K562 (cell line): ENCODE measurements around the gene IFNA21.

ENCODE experiments used
- BACH1 ChIP-seq: fragments of 200-800 bp; sonication (Bioruptor generic); IDR thresholded peaks from 2 replicates; pipeline ENCODE4 v1.6.1; 2016; ENCODE audit warnings: missing genetic modification characterization, missing compliant biosample characterization
- BCLAF1 ChIP-seq, 2 experiments: fragments of 450-650 bp in 1 of 2; IDR thresholded peaks; 2 replicates each; pipeline ENCODE4 v1.6.1; 2011 to 2017; ENCODE audit warnings: low read depth in 2 of 2, antibody characterized with exemption in 1 of 2, borderline replicate concordance in 1 of 2, low read length in 1 of 2, mild to moderate bottlenecking in 1 of 2, mixed read lengths in 1 of 2; ENCODE audit not compliant: control insufficient read depth in 1 of 2
- CTCF ChIP-seq, 3 experiments: IDR thresholded peaks in 2 of 3; conservative IDR thresholded peaks in 1 of 3; 2 replicates each; pipeline ENCODE4 v1.5.1; 2011 to 2012; ENCODE audit warnings: low read length in 3 of 3, mild to moderate bottlenecking in 3 of 3, control low read depth in 2 of 3, improper control_type of control experiment in 1 of 3, inconsistent platforms in 1 of 3, low read depth in 1 of 3, mixed read lengths in 1 of 3, moderate library complexity in 1 of 3; ENCODE audit not compliant: insufficient read depth in 2 of 3
- EP300 ChIP-seq: IDR thresholded peaks from 2 replicates; pipeline ENCODE4 v1.6.1; 2012; ENCODE audit warnings: low read length, improper control_type of control experiment
- FIP1L1 ChIP-seq: fragments of 200-400 bp; formaldehyde crosslinking; IDR thresholded peaks from 2 replicates; pipeline ENCODE4 v1.6.1; 2018; ENCODE audit warnings: mild to moderate bottlenecking, low read depth, low read length; ENCODE audit not compliant: poor library complexity, severe bottlenecking
- HNRNPK ChIP-seq: fragments of 200-400 bp; formaldehyde crosslinking; IDR thresholded peaks from one replicate; pipeline ENCODE4 v1.6.1; 2018; ENCODE audit warnings: mild to moderate bottlenecking, low read depth, low read length; ENCODE audit not compliant: poor library complexity, severe bottlenecking
- HNRNPUL1 ChIP-seq: fragments of 200-400 bp; formaldehyde crosslinking; IDR thresholded peaks from 2 replicates; pipeline ENCODE4 v1.6.1; 2017; ENCODE audit warnings: low read length
- KAT2B ChIP-seq: IDR thresholded peaks from one replicate; pipeline ENCODE4 v1.6.1; 2012; ENCODE audit warnings: low read depth, mild to moderate bottlenecking, control low read depth, inconsistent platforms, low read length, moderate library complexity
- KLF6 ChIP-seq: fragments of 250-450 bp; sonication (Bioruptor Pico); IDR thresholded peaks from 2 replicates; pipeline ENCODE4 v1.4.0; 2020; ENCODE audit warnings: mild to moderate bottlenecking, moderate library complexity, borderline replicate concordance
- MAZ ChIP-seq, 2 experiments: fragments of 450-650 bp in 1 of 2; sonication (generic) in 1 of 2; formaldehyde crosslinking; IDR thresholded peaks in 1 of 2; conservative IDR thresholded peaks in 1 of 2; 2 replicates each; pipeline versions ENCODE4 v1.4.0 to v1.5.0; 2020; ENCODE audit warnings: mild to moderate bottlenecking in 1 of 2, missing genetic modification reagents in 1 of 2
- SAP30 ChIP-seq: fragments of 200-600 bp; sonication (generic); IDR thresholded peaks from 2 replicates; pipeline ENCODE4 v1.6.1; 2012; ENCODE audit warnings: borderline replicate concordance, low read depth, mild to moderate bottlenecking, moderate library complexity, low read length, control low read depth, inconsistent platforms; ENCODE audit not compliant: insufficient read depth, poor library complexity, severe bottlenecking
- TEAD1 ChIP-seq, 2 experiments: fragments of 450-650 bp in 1 of 2; sonication (generic) in 1 of 2; formaldehyde crosslinking; IDR thresholded peaks; 2 replicates each; pipeline versions ENCODE4 v1.4.0 to v1.8.0; 2020 to 2022; ENCODE audit warnings: mild to moderate bottlenecking in 2 of 2, missing genetic modification reagents in 1 of 2
- TF ChIP-seq, protein P1 (sequence below): sonication (generic); formaldehyde crosslinking; IDR thresholded peaks from 2 replicates; pipeline ENCODE4 v1.9.0; 2022; ENCODE audit warnings: mild to moderate bottlenecking, missing genetic modification reagents

GRCh38 chr9:21121595-21122251, 44.7 kb downstream of the IFNA21 start:
- no peak for TF ChIP-seq BCLAF1 (IDR thresholded peaks at IDR 0.05; ENCODE audit: borderline replicate concordance in 1 of 2, control insufficient read depth in 1 of 2, low read depth in 2 of 2, low read length in 1 of 2)
- TF ChIP-seq EP300, result no peak
- no peak for TF ChIP-seq HNRNPUL1
- no peak for TF ChIP-seq SAP30
- TF ChIP-seq BACH1 (tag), result no peak
- TF ChIP-seq MAZ (CRISPR knock-in tag; conservative IDR thresholded peaks at IDR 0.05 in 1 of 2, IDR thresholded peaks at IDR 0.05 in 1 of 2), result no peak
- TF ChIP-seq CTCF (IDR thresholded peaks at IDR 0.05 in 2 of 3, conservative IDR thresholded peaks at IDR 0.05 in 1 of 3; ENCODE audit: insufficient read depth in 2 of 3, low read depth in 1 of 3, low read length in 3 of 3), result no peak
- TF ChIP-seq KLF6 (CRISPR knock-in tag), result no peak
- no peak for TF ChIP-seq TEAD1 (CRISPR knock-in tag; IDR thresholded peaks at IDR 0.05)
- no peak for TF ChIP-seq HNRNPK
- TF ChIP-seq FIP1L1, result no peak
- TF ChIP-seq, protein P1, sequence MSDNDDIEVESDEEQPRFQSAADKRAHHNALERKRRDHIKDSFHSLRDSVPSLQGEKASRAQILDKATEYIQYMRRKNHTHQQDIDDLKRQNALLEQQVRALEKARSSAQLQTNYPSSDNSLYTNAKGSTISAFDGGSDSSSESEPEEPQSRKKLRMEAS, result no peak
- no peak for TF ChIP-seq KAT2B
